ENCODE measurements around the gene EPN1.

Gene EPN1

DNA sequence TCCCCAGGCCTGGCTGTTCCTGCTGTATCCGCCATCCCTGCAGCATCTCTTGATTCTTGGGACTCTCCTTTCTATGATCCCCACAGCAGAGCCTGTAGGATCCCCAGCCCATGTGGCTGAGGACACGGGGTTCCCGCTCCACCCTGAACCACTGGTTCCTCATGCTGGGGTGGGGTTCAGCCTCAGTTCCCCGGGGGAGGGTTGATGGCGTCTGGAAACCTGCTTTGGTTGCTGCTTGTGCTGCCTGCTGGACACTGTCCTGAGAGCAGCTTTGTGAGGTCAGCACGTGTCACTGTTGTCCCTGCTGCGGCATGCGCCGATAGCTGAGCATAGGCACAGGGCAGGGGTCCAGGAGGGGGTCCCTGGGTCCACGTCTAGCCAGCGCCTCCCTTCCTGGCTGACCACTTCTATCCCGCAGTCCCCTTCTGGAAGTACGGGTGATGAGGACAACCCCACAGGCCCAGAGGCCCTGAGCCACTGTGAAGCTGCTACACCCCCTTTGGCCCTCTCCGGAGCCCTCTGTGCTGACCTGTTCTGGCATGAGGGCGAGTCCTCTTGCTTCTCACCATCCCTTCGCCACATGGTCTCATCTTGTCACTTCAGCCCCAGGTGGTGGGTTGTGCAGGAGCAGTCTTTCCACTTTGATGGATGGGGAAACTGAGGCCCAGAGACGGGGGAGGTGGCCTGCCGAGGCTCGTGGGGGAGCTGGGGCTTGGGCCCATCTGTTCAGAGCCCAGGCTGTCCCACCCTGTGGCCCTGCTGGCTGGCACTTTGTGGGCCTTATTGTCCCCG lies 5.5 kb downstream of the EPN1 start:
- DNase-seq, result no peak

DNA sequence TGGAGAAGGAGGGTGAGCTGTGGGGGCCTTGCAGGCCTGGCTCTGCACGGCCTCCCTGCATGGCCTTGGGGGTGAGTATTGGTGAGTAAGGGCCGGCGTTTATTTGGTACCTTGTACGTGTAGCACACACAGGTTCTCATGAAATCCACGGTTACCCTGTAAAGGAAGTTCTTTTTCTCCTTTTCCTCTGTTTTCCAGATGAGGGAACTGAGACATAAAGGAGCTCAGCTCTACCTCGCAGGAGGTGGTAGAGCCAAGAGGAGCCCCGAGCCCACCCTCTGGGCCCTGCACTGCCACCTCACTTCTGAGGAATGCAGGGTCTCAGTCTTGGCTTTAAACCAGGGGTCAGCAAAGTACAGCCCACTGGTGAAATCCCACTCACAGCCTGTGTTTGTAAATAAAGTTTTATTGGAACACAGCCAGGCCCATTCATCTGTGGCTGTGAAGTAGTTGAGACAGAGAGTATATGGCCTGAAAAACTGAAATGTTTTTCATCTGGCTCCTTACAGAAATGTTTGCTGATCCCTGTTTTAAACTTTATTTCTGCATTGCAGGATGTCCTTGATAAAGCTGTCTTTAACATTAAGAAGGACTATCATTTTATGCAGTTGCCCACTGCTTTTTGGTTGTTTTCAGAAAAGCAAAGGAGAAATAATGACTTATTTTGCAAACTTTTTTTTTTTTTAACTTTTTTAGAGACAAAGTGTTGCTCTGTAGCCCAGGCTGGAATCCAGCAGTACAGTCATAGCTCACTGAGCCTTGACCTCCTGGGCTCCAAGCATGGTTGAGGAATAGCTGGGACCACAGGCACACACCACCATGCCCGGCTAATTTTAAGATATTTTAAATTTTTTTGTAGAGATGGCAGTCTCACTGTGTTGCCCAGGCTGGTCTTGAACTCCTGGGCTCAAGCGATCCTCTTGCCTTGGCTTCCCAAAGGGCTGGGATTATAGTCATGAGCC lies 6.4 kb downstream of the EPN1 start:
- no peak for DNase-seq

DNA sequence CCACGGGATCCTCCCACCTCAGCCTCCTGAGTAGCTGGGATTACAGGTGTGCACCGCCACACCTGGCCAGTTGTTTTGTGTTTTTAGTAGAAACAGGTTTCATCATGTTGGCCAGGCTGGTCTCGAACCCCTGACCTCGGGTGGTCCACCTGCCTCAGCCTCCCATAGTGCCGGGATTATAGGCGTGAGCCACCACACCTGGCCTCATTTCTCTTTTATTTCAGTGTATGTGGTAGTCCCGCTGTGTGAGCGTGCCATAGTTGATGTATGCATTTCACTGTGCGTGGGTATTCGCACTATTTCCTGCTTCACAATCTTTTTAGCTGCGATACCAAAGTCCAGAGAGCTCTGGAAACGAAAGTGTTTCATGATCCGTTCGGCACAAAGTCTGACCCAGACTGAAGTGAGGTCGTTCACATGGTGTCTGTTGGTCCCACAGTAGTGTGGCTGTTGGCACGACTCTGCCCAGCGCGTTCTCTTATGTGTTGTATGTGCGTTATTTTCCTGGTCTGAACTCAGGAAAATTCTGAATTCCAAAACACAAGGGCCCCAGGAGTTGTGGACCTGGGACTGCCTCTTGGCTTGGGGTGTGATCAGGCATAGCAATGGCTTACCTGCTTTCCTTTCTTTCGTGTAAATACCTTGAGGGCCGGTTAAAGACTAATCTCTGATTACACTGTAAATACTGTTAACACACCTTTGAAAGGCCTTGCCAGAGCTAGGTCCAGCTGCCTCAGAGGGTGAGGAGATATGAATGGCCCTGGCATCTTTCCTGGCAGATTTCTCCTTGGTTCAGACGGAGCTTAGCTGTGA lies 8.6 kb downstream of the EPN1 start:
- DNase-seq, result no peak

DNA sequence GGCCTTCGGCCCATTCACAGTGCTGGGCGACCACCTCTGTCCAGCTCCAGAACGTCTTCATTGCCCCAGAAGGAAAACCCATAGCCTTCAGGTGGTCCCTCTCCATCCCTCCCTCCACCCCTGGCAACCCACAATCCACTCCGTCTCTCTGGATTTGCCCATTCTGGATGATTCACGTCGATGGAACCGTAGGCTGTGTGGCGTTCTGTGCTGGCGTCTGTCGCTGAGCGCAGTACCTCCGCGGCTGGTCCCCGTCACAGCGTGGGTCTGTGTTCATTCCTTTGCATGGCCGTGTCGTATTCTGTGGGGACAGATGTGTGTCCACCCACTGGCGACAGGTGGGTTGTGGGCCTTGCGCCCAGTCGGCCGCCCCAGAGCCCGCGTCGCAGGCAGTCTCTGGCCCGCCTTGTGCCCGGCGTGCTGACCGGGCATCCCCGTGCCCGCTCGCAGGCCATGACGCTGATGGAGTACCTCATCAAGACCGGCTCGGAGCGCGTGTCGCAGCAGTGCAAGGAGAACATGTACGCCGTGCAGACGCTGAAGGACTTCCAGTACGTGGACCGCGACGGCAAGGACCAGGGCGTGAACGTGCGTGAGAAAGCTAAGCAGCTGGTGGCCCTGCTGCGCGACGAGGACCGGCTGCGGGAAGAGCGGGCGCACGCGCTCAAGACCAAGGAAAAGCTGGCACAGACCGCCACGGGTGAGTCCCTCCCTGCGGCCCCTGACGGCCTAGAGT lies 10.1 kb downstream of the EPN1 start:
- no peak for DNase-seq

DNA sequence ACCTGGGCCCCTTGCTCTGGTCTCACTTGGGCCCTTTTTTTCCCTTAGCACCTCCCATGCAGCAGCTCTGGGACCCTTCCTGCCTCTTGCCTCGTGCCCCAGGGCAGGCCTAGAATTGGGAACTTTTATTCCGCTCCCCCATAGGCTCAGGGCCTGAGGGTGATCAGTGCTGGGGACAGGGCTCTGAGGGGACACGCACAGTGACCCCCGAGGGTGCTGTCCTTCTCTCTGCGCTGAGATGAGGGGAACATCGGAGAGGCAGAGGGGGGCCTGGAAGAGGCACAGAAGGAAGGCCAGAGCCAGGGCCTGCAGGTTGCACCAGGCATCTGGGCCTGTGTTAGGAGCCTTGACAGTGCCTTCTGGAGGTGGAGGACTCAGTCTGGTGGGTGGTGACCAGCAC lies 10.8 kb downstream of the EPN1 start:
- no peak for DNase-seq

DNA sequence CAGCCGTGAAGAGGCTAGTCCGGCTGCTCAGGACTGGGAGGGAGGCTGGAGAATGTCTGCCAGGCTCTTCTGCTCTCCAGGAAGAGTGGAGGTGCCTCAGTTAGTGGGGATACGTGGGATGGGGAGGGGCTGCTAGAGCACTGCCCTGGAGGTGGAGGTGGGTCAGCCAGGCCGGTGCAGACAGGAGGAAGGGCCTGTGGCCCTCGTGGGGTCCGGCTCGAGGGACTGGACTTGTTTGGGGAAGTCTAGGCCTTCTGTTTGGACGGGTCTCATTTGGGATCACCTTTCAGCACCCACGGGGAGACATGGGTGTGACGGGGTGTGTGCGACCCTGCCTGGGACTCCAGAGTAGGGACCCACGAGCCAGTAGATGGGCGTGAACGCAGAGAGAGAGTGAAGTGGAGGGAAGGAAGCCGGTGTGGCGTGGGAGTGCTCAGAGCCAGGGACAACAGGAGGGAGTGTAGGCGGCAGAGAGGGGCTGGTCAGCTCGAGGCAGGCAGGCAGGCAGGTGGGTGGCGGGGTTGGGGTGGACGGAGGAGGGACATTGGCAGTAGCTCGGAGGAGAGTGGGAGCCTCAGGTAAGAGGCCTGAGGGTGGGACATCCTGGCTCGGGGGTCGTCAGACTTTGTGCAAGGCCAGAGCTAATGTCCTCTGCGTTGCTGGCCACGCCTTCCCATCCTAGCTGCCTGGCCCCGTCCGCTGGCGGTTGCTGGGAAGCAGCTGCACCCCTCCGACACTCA lies 11.5 kb downstream of the EPN1 start:
- DNase-seq, result no peak

DNA sequence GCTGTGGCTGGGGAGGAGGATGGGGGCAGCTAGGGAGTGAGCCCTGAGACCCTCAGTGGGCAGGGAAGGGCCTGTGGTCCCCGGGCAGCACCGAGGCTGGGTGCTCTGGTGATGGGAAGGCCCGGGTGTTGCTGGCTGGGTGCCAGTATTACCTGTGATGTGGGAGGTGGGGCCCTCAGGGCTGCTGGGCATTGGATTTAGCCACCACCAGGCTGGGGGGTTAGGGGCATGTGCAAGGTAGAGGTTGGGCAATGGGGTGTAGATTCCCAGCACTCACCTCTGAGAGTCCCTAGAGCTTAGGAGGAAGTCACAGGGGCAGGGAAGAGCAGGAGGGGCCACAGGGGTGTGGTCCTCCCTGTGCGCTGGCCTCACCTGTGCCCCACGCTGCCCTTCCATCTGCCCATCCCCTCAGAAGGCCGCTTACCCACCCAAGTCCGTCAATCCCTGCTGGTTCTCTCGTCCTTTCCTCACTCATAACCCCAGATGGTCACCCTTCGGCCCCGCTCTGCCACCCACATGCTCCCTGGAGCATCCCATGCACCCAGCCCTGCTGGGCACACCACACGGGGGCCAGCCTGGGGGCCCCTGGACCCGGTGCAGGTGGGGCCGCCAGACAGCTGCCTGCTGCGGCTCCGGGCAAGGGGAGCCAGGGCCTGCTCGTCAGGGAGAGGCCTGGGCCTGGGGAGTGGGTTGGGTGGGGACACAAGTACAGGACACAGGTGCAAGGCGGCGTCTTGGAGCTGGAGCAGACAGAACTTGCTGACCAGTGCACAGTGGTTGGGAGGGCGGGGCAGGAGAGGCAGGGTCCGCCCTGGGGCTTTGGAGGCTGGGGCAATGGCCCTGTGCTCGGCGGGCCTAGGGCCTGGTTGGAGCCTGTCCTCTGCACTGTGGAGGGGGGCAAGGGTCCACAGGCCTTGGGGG lies 12.5 kb downstream of the EPN1 start:
- no peak for DNase-seq

DNA sequence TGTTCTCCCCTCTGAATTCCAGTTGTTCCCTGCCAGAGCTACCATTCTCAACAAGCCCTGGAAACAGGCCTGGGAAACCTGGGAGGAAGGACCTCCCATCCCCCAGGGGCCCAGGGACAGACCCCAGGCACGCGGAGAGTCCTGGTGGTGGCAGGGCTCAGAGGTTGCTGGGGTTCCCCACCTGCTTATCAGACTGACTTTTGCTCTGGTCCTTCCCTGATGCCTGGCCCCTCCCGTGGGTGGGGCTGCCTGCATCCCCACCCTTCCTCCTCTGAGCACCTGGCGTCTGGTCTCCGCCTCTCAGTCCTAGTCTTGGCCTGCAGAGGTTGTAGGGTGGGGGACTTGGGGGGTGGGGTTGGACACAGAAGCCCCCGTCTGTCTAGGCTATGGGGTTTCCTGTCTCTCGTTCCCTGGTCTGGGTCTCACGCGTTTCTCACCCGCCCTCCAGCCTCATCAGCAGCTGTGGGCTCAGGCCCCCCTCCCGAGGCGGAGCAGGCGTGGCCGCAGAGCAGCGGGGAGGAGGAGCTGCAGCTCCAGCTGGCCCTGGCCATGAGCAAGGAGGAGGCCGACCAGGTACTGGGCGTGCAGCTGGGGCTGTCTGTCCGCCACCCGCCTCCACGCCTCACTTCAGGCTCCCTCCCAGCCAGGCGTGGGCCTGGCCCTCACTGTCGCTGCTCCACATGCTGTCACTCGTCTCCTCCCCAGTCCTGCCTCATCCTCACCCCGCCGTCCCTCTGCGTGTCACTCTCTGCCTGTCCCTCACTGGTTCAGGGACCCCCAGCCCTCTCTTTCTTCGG lies 13.6 kb downstream of the EPN1 start:
- no peak for DNase-seq

DNA sequence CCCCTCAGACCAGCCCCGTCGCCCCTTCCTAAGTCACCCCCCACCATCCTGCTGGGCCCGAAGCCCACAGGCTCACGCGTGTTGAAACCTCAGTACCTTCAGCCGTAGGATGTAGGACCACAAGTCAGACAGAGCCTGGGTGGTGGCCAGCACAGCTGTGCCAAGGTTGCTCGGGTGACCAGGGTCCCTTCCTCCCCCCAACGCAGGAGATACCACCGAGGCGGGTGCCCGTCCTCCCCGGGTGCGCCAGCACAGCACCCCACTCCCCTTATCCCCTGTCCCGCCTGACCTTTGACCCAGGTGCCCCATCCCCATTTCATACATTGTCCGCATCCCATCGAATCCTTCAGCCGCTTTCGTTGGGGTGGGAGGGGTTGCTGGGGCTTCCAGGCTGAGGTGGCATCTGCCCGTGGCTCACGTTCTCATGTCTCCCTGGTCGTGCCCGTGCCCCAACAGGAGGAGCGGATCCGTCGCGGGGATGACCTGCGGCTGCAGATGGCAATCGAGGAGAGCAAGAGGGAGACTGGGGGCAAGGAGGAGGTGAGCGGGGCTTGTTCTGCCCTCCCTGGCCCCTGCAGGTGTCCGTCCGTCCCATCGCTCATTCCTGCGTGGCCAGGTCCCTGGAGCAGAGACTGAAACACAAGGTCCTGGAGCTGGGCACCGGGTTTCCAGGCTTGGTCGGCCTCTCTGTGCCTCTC lies 14.5 kb downstream of the EPN1 start:
- DNase-seq, result no peak

DNA sequence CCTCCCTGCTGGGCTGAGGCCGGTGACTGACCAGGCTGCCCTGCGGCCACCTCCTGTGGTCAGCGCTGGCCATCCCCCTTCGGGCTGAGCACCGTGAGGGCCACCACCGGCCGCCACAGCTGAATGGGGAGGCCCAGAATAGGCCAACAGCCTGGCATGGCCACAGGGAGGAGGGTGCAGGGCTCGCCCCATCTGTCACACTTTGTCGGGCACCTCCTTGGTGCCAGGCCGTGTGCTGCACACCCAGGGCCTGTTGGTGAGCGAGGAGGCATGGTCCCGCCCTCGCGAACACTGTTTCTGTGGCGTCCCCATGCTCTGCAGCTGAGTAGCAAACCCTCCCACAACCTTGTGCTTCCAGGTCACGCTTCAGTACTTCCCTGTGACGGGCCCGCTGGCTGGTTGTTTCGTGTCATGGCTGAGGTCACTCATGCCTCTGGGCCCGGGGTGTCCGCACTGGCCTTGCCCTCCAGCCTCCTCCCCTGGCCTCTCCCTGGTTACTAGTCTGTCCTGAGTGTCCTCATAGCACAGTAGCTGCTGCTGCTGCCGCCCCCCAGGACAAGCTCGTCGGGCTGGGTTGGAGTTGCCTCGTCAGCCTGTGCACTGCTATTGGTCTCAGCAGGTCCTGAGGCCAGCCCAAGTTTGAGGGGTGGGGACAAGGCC lies 15.2 kb downstream of the EPN1 start:
- DNase-seq, result no peak

DNA sequence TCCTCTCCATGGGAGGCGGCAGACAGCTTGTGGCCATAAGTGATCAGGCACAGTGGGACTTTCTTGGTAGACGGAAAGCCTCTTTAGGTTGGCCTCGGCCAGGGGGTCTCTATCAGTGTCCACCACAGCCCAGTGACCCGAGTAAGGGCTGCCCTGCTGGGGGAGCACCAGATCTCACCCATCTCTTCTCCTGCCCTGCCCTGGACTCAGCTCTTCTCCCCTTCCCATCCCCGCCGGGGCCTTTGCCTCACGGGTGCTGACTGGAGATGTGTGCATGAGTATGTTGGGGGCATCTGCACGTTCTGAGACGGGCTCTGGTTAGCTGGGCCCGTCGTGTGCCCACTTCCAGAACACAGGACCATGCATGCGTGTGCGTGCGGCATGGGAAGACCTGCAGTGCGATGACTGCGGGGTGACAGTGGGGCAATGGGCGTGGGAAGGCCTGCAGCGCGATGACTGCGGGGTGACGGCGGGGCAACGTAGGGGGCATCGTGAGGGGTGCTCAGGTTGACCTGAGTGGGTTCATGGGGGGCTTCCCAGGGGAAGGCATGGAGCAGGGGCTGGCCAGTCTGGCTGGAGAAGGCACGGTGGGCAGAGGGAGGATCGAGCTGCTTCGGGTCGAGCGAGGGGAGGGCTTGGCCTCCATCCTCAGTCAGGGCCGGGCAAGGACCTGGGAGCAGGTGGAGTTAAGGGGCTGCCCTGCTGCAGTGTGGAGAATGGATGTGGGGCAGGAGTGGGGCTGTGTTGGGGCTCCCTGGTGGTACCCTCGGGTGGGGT lies 15.9 kb downstream of the EPN1 start:
- no peak for DNase-seq

DNA sequence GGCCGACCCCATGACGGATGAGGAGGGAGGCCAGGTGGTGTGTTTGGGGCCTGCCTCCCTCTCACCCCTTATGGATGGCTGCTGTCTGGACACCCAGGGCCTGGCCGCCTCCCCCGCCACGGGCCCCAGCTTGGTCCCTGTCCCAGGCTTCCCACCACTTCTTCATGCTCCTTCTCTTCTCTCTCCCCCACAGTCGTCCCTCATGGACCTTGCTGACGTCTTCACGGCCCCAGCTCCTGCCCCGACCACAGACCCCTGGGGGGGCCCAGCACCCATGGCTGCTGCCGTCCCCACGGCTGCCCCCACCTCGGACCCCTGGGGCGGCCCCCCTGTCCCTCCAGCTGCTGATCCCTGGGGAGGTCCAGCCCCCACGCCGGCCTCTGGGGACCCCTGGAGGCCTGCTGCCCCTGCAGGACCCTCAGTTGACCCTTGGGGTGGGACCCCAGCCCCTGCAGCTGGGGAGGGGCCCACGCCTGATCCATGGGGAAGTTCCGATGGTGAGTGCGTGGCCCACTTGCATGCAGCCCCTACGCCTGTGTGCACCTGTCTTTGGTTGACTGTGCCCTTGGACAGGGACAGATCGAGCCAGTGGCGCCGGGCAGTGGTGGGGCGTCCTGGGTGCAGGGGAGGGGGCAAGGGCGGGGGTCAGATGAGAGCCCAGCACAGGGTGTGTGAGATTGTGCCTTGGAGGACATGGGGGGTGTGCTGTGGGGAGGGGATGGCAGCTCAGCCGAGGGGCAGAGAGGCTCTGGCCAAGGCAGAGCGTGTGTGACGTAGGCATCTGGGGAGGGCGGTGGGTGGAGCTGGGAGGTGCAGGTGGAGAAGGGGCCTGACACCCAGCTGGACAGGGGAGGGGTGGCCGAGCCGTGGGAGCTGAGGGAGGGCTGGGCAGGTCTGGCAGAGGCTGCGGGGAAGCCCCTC lies 16.8 kb downstream of the EPN1 start:
- no peak for DNase-seq

DNA sequence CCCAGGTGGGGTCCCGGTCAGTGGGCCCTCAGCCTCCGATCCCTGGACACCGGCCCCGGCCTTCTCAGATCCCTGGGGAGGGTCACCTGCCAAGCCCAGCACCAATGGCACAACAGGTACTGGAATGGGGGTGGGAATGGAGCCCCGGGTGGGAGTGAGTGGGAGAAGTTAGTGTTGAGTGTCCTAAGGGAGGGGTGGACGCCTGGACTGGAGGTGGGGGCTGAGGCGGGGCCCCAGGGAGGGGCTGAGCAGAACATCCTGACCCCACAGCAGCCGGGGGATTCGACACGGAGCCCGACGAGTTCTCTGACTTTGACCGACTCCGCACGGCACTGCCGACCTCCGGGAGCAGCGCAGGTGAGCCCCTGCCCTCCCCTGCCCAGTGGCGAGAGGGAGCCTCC lies 17.7 kb downstream of the EPN1 start:
- DNase-seq, result no peak

DNA sequence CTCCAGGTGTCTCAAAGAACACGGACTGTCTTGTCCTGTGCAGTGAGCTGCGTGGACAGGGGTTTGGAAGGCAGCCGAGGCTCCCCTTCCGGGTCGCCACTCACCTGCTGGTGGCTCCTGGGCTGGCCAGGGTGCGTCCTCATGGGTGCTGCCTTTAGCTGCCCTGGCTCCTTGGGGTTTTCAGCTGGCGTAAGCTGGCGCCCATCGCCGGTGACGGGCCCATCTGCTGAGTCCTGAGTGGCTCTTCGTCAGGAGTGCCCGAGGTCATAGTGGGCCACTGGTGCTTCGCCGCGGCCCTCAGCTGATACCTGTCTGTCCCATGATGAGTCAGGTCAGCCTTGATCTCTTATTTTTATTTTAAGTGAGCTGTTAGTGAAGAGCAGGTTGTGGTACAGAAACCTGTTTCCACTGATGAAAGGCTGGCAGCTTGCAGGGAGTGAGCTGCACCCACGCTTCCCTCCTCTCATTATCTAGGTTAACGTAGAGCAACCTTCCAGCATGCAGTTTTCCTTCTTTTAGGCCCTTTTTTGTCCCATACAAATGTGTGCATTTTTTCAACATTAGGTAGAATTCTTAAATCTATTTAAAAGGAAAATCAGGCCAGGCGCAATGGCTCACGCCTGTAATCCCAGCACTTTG lies 18.4 kb downstream of the EPN1 start:
- no peak for DNase-seq

DNA sequence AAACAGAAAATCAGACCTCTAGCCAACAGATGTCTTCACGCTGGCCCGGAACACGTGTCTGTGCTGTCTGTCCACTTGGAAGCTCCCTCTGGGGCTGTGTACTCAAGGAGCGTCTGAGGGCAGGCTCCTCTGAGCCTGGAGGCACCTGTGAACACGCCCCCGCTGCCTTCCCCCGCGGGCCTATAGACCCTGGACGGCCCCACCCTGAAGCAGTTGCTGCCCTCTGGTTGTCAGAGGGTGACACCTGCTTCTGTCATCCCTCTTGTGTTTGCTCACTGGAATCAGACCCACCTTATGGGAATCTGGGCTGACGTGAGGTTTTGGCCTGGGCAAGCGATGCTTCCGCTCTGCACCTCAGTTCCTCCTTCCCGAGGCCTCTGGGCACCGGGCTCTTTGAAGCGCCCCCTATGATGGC lies 19.2 kb downstream of the EPN1 start:
- DNase-seq, result no peak
